HTR-8/SVneo (cell line): ENCODE results near the gene FUT2.
"Not testable (repeated sequence)": the region's sequence is repeated elsewhere in the genome, so short reads cannot be mapped to it uniquely, and the experiment has no call there.

Source experiments
- DNase-seq: peaks from one replicate; pipeline ENCODE4 v3.0.0; 2011; ENCODE audit warnings: low spot score, mixed read lengths; ENCODE audit not compliant: insufficient read length
- FAIRE-seq: peaks from 2 replicates; lab custom pipeline; 2011; peaks lifted over from hg19 to GRCh38; lab: Jason Lieb, UNC

The FUT2 gene

GRCh38 chr19:48695743-48696352 is at the start of gene FUT2:
Gene FUT2 (plus strand): TSS chr19:48695971. CDS start chr19:48702957, 6,986 bp downstream.
- FAIRE-seq = no peak
- no peak for DNase-seq

GRCh38 chr19:48646001-48646721 is 49.6 kb upstream of the FUT2 start, which contains the start of gene CA11:
Gene CA11 (minus strand): TSS chr19:48646187. CDS start chr19:48645632, 555 bp downstream.
- DNase-seq = peak; percentile 92
- FAIRE-seq = no peak

GRCh38 chr19:48646722-48647216 is 49.0 kb upstream of the FUT2 start:
- FAIRE-seq (peak; percentile 55), DNase-seq (no peak)

GRCh38 chr19:48648134-48648533 is 47.6 kb upstream of the FUT2 start:
- FAIRE-seq (no peak), DNase-seq (no peak)

DNA sequence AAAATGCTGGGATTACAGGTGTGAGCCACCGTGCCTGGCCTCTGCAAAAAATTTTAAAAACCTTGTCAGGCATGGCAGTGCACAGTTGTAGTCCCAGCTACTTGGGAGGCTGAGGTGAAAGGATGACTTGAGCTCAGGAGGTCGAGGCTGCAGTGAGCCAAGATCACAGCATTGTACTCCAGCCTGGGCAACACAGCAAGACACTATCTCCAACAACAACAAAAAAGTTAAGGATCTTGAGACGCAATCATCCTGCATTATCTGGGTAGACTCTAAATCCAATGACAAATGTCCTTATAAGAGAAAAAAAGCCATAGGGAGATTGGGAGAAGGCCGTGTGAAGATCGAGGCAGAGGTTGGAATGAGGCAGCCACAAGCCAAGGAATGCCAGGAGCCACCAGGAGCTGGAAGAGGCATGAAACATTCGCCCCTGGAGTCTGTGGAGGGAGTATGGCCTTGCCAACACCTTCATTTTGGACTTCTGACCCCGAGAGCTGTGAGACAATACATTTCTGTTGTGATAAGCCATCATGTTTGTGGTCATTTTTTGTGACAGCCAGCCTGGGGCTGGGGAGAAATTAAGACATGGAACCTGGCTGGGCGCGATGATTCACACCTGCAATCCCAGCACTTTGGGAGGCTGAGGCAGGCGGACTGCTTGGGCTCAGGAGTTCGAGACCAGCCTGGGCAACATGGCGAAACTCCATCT is 44.6 kb upstream of the FUT2 start:
- no peak for DNase-seq
- FAIRE-seq = no peak

DNA sequence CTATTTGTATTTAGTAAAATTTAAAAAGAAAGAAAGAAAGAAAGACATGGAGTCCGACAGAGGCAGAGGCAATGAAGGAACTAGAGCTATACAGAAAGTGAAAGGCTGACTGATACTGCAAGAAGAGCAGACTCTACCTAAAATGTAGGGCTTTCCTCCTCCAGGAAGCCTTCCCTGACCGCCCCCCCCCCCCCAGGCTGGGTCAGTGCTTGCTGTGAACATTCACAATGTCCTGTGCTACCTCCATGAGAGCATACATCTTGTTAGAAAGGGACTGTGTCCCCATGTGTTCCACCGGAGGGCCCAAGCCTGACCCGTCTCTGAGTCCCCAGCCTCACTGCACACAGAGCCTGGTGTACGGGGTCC is 44.1 kb upstream of the FUT2 start:
- FAIRE-seq = no peak
- DNase-seq = no peak

DNA sequence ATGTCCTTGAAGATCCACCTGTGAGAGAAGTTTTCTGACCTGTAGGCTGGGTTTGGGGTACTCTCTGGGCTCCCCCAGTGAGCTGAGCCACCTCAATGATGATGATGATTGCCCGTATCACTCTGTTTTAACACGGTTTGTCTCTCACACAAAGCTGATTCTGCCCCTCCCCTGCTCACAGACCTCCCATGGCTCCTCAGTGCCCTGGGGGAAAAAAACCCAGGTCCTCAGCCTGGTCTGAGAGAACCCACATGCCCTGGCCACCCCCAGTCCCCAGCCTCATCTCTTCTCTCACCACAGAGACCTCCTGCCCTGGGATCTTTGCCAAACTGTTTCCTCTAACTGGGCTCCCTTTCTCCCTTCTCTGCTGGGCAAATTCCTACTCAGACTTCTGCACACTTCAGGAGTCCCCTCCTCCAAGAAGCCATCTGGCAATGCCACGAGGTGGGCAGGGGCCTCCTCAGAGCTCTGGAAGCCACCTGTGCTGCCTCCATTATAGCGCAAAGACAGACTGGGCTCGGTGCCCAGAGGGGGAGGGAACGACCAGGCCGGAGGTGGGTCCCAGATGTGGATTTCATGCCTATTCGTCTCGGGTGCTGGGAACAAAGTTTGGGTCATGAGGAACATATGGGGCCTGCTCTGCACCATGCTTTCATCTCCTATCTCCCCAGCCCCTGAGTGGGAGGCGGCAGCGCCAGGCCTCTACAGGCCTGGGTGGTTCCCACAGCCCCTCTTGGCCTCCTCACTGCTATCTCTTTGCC is 41.3 kb upstream of the FUT2 start:
- FAIRE-seq (no peak), DNase-seq (no peak)

DNA sequence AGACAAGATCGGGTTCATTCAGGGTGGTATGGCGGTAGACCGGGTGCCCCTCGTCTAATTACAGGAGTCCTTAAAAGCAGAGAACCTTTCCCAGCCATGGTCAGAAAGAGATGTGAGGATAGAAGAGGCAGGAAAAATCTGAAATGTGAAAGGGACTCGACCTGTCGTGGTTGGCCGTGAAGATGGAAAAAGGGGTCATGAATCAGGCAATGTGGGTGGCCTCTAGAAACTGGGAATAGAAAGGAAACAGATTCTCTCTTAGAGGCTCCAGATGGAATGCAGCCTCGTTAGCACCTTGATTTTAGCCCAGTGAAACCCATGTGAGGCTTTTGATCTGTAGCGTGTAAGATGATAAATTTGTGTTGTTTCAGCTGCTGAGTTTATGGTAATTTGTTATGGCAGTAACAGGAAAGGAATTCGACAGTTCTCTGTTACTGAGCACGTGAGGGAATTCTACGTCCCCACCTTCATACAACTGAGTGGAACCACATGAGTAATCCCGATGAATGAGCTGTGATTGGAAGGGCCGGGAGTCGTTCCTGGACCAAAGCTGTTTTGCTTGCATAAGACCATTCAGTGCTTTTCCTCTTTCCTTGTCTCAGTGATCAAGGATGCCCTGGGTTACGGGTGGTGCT is 38.8 kb upstream of the FUT2 start:
- DNase-seq = peak; percentile 75
- peak; percentile 78 for FAIRE-seq

DNA sequence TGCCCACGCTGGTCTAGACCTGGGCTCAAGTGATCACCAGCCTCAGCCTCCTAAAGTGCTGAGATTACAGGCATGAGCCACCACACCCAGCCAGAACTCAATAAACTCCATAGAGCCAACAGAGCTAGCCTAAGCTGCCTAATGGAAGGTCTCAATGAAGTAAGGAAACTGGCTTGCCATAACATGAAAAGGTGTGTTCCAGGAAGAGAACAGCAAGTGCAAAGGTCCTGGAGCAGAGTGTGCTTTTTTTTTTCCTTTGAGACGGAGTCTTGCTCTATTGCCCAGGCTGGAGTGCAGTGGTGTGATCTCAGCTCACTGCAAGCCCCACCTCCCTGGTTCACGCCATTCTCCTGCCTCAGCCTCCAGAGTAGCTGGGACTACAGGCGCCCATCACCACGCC is 37.9 kb upstream of the FUT2 start:
- DNase-seq = not testable (repeated sequence)

GRCh38 chr19:48658483-48658882 is 37.3 kb upstream of the FUT2 start:
- DNase-seq (no peak), FAIRE-seq (no peak)

More for the DNA sequence above, 37.9 kb upstream of the FUT2 start:
- FAIRE-seq = not testable (repeated sequence)

- DNase-seq (no peak), FAIRE-seq (peak; percentile 20)
Observed at GRCh38 chr19:48659768-48660167, 36.0 kb upstream of the FUT2 start.

GRCh38 chr19:48660852-48661710 is 34.7 kb upstream of the FUT2 start:
- DNase-seq = peak; percentile 88
- FAIRE-seq = peak; percentile 86

- no peak for DNase-seq
Observed at GRCh38 chr19:48661711-48662090, 34.1 kb upstream of the FUT2 start.

DNA sequence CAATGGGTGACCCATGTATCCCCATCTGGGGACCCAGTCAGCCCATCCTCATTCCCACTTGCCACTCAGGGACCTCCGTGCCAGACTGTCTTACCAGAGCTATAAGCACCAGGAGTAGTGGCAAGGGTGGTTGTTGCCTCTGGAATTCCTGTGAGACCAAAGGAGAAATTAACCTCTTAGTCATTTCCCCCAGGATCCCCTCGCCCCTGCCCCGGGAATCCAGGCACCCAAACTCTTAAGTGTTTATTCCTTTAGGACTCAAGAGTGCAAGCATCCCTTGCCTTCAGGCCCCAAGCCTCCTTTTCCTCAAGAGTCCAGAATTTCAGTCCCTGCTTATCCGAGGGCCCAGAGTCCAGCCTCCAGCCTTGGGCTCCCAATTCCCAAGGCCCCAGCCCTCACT is 32.1 kb upstream of the FUT2 start:
- DNase-seq = no peak
- no peak for FAIRE-seq

More at GRCh38 chr19:48661711-48662090, 34.1 kb upstream of the FUT2 start:
- no peak for FAIRE-seq

DNA sequence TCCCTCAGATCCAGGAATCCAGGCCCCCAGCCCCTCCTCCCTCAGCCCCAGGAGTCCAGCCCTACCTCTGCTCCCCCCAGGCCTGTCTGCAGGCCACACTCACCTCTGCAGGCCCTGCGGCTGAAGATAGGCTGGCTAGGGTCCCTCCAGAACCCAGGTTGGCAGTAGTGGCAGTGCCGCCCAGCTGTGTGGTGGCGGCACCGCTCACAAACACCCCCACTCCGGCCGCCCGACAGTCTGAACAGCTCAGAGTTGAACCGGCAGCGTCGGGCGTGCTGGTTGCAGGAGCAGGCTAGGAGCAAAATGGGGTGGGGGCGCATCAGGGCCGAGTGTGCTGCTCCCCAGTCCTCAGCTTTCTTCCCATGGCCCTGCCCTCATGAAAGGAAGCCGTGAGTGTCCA is 31.3 kb upstream of the FUT2 start:
- FAIRE-seq (no peak), DNase-seq (no peak)

- DNase-seq (no peak), FAIRE-seq (no peak)
Observed at GRCh38 chr19:48665786-48666185, 30.0 kb upstream of the FUT2 start.

GRCh38 chr19:48668332-48668731 is 27.4 kb upstream of the FUT2 start:
- DNase-seq = no peak
- no peak for FAIRE-seq

- FAIRE-seq = peak; percentile 100
- DNase-seq = no peak
Observed at GRCh38 chr19:48668761-48669160, 27.0 kb upstream of the FUT2 start.
